ENCODE measurements around the gene C6orf120. TPM values are rescaled to one million over a fixed set of nuclear protein-coding genes. Genes with fewer than 3 reads are reported as not detected.

C6orf120 gene
- total and polyA plus RNA-seq, 9 of the 15 experiments (the other 6 are each of a cell fraction or from before 2014, with no cell fraction given): 7.7 to 44.9 (median 34.8) TPM

DNA sequence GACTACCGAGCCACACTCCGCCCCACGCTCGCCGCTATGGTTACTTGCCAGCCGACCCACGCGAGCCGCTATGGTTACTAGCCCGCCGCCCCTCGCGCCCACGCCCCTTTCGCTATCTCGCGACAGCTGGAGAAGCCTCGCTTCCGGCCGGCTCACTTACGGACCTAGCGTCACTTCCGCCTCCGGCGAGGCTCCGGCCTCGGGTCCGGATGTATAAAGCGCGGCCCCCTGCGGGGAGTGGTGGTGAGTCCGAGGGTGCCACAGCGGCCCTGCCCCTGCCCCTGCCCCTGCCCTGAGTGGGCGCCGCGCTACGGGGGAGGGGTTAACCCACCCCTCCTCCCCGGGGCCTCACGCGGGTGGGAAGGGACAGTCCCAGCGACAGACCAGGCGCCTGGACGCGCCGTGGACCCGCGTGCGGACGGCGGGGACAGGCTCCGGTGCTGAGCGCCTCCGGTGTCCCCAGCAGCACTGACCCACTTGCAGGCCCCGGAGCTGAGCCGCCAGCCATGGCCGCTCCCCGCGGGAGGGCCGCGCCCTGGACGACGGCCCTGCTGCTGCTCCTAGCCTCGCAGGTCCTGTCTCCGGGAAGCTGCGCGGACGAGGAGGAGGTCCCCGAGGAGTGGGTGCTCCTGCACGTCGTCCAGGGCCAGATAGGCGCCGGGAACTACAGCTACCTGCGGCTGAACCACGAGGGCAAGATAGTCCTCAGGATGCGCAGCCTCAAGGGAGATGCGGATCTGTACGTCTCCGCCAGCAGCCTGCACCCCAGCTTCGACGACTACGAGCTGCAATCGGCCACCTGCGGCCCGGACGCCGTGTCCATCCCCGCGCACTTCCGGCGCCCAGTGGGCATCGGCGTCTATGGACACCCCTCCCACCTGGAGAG lies at the start of gene C6orf120, which contains the start of gene WDR27 (continued):
- TF ChIP-seq CHD4 (IDR thresholded peaks at IDR 0.05; ENCODE audit: insufficient read depth, insufficient replicate concordance, low read depth, low read length, poor library complexity, severe bottlenecking) (no peak), MYBL2 (IDR thresholded peaks at IDR 0.05; ENCODE audit: low read depth) (no peak), MYBL2 (CRISPR knock-in tag; IDR thresholded peaks at IDR 0.05; ENCODE audit: borderline replicate concordance) (no peak), ZNF398 (CRISPR knock-in tag; IDR thresholded peaks at IDR 0.05) (no peak), POLR2B (IDR thresholded peaks at IDR 0.05; ENCODE audit: low read depth, partially characterized antibody) (peak; percentile 91), SETDB1 (IDR thresholded peaks at IDR 0.05; ENCODE audit: low read length) (no peak), ETS1 (conservative IDR thresholded peaks at IDR 0.05; ENCODE audit: control insufficient read depth, low read depth, low read length) (peak; percentile 78; the same call in 1 of the 2 replicates), ZNF778 (CRISPR knock-in tag; IDR thresholded peaks at IDR 0.05) (no peak), TARDBP (IDR thresholded peaks at IDR 0.05) (no peak), ZZZ3 (IDR thresholded peaks at IDR 0.05) (no peak), ZNF140 (CRISPR knock-in tag; IDR thresholded peaks at IDR 0.05) (no peak), ZNF253 (CRISPR knock-in tag; conservative IDR thresholded peaks at IDR 0.05) (no peak), ZBTB34 (CRISPR knock-in tag; IDR thresholded peaks at IDR 0.05) (no peak), PML (IDR thresholded peaks at IDR 0.05; ENCODE audit: low read length) (peak; percentile 81), KLF1 (tag; IDR thresholded peaks at IDR 0.05) (peak; percentile 92), ZNF512 (tag; IDR thresholded peaks at IDR 0.05) (no peak), L3MBTL2 (IDR thresholded peaks at IDR 0.05) (no peak; the same call in none of the 2 replicates), ZNF589 (CRISPR knock-in tag; IDR thresholded peaks at IDR 0.05; ENCODE audit: low read depth) (no peak), COPS2 (conservative IDR thresholded peaks at IDR 0.05) (no peak)
- TF ChIP-seq, protein P1, sequence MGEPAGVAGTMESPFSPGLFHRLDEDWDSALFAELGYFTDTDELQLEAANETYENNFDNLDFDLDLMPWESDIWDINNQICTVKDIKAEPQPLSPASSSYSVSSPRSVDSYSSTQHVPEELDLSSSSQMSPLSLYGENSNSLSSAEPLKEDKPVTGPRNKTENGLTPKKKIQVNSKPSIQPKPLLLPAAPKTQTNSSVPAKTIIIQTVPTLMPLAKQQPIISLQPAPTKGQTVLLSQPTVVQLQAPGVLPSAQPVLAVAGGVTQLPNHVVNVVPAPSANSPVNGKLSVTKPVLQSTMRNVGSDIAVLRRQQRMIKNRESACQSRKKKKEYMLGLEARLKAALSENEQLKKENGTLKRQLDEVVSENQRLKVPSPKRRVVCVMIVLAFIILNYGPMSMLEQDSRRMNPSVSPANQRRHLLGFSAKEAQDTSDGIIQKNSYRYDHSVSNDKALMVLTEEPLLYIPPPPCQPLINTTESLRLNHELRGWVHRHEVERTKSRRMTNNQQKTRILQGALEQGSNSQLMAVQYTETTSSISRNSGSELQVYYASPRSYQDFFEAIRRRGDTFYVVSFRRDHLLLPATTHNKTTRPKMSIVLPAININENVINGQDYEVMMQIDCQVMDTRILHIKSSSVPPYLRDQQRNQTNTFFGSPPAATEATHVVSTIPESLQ (CRISPR knock-in tag; IDR thresholded peaks at IDR 0.05): peak; percentile 30; the same call in 1 of the 2 replicates

All from K562 (cell line).